GM18907 (cell line): Measurements from ENCODE around the gene NFIB.

ENCODE experiments used
- ATAC-seq: cut with Tn5 transposase; IDR thresholded peaks from one replicate; pipeline ENCODE4 v1.9.1; 2021; ENCODE audit warnings: mild to moderate bottlenecking, moderate library complexity; ENCODE audit not compliant: unreplicated experiment

NFIB gene

GRCh38 chr9:14307989-14308852 lies 5.7 kb downstream of the NFIB start:
- no peak for ATAC-seq

- no peak for ATAC-seq
These were observed 7.0 kb downstream of the NFIB start for GRCh38 chr9:14306672-14307660.

GRCh38 chr9:14306188-14306587 lies 7.8 kb downstream of the NFIB start:
- ATAC-seq, result no peak

- no peak for ATAC-seq
These were observed 9.7 kb downstream of the NFIB start for GRCh38 chr9:14304259-14304658.

DNA sequence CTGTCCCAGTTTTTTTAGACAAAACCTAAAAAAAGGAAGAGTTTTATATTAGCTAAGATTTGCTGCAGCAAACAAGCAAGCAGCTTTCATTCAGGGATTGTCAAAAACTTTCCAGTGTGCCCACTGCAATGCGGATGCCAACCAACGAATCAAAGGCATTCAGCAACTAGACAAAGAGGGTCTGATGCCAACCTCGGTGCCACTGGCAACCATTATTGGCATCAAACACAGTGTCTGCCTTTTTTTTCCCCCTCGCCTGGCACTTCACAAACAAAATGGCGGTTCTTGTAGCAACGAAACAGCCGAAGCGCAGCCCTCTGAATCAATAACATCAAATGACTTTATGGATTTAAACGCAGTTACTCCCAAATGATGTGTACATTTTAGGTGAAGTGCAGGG lies 10.4 kb downstream of the NFIB start:
- no peak for ATAC-seq

DNA sequence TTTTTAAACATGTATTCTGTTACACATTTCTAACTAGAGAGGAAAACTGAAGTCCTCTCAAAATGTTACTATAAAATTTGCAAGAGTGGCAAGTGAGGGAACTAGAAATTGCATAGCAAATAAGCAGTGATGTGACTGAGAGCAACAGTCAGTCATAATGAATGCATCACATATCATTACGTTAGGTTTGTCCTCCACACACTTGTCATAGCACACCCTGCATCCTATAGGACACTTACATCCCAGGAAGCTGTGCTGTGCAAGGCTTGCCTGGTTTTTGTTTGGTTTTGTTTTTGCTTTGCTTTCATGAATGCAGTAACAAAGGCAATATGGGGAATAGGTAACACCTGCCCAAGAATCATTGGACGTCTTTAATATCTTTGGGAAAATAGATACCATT lies 10.8 kb downstream of the NFIB start:
- no peak for ATAC-seq

DNA sequence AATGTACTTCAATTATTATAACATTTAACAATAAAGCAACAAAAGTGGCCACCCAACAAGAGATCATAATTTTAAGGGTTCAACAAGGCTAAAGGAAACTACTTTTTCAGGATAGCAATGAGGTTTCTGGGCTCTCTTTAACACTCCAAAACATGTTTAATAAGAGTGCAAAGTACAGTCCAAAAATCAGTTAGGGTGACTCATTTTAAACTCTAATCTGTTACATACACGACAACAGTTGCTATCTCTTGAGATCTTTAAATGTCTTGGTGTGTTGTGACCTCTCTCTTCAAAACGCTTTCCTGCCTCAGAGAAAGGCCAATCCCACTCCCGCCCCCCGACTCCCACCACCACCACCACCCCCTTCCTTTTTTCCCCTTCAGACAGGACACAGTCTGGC lies 11.5 kb downstream of the NFIB start:
- no peak for ATAC-seq

DNA sequence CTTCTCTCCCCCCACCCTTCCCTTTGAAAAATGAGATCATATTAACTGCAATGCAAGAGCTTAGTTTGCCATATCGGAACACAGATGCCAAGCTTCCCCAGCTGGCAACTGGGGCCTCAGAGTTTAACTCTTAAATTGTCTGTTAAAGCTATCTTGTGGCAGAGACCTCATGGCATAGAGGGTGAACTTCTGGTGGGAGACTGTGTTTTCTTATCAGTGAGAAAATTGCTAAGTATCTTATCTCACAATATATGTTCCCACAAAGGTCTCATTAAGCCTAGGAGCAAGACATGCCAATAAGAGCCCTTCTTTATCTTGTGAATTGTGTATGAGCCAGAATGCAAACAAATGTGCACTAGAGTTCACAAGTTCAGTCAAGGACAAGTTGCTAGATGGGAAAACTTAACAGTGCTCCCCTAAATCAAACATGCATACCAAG lies 12.3 kb downstream of the NFIB start:
- no peak for ATAC-seq

GRCh38 chr9:14301006-14301405 lies 12.9 kb downstream of the NFIB start:
- no peak for ATAC-seq

- no peak for ATAC-seq
These were observed 13.4 kb downstream of the NFIB start for GRCh38 chr9:14300588-14300987.

DNA sequence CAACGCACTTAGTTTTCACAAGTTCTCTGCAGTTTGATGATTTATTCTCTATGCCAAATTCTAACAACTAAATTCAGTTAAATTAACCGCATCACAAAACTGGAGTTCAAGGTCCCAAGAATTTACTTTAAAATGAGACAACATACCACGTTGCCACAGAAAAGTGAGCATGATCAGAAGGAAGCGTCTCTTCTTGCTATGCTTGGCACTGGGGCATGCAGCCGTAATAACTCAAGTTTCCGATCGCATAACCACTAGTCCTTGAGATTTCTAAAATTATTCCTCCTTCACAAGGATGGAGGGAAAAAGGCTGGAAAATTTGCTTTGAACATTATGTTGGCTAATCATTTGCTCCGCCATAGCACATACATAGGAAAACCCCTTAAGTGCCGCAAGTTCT lies 13.9 kb downstream of the NFIB start:
- no peak for ATAC-seq

DNA sequence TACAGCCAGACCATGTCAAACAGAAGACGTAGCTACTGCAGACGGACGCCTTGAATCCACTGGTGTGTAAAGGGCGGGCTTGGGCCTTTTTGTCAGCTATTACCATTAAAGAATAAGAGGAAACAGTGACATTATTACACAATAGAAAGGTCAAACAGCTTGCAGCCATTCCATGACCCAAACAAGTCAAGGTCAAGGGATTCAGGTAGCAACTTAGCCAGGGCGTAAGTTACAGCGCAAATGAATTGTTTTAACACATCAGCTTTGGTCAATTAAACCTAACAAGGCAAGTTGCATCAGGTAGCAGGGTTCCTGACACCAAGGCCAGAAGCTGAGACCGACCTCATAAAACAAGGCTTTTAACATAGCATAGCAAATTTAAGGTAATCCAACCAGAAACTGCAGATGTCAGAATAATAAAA lies 15.3 kb downstream of the NFIB start:
- no peak for ATAC-seq

GRCh38 chr9:14296495-14297113 lies 17.3 kb downstream of the NFIB start:
- ATAC-seq, result no peak

DNA sequence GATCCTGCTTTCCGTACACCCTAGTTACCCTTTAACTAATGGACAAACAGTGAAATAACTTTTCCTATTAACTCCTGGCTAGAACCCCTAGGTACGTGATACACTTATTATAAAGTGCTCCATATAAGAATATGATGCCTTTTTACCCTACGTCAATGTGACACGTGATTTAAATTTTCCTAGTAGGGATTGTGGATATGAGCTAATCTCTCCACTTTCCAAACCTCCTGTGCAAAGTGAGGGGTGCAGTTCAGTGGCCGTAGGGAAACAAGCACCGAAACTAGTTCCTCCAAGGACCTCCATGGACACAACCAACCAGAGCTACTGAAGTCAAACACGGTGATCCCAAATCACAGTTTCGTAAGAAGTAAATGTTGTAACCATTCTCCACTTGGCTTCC lies 19.3 kb downstream of the NFIB start:
- ATAC-seq, result no peak

- ATAC-seq, result no peak
These were observed 20.1 kb downstream of the NFIB start for GRCh38 chr9:14293801-14294200.

GRCh38 chr9:14292181-14292739 lies 21.7 kb downstream of the NFIB start:
- no peak for ATAC-seq

DNA sequence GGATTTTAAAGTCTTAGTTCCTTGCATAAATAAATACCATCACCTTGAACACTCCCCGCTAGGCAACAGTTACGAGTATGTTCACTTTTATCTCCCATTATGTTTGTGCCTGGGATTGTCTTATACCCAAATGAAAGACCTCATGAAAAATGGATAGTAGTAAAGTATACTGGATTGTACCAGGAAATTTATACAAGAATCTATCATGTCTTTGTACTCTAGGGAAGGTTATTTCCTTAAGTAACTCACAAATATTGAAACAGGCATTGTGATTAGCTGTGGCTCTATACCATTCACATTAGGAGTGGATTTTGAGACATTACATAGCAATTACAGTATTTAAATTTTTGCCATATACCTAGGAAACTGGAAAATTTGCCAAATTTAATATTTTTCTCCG lies 24.0 kb downstream of the NFIB start:
- no peak for ATAC-seq

DNA sequence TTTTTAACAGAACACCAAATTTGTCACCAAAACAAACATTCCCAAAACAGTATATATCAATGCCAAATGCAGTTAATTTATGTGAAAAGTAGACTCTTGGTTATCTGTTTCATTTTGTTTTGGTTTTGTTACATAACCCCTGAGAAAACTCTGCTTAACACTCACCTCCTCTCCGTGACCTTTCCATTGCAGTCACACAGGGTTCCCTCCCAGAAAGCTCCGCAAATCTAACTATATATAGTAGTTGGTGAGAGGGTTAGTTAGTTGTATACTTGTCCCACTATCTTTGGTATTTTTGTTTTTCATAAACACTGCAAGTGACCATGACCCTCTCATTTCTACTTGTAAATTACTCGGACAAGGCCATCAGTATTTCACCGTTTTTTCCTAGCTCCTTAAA lies 25.5 kb downstream of the NFIB start:
- no peak for ATAC-seq

DNA sequence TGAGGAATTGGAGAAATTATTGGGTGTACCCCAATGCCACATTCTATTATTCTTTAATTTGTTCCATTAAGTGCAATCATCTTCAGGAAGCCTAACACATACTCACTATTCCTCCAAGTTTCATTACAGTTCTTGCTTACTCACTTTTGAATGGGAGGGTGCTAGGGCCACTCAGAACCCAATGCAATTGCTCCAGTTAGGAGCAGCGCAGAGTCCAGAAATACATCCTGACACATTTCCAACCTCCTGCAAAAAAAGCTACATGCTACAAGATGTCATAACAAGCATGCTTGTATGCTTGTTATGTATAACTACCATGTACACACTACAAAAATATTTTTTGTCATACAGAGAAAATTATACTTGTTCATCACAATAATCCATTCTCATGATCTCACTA lies 27.8 kb downstream of the NFIB start:
- ATAC-seq, result no peak

DNA sequence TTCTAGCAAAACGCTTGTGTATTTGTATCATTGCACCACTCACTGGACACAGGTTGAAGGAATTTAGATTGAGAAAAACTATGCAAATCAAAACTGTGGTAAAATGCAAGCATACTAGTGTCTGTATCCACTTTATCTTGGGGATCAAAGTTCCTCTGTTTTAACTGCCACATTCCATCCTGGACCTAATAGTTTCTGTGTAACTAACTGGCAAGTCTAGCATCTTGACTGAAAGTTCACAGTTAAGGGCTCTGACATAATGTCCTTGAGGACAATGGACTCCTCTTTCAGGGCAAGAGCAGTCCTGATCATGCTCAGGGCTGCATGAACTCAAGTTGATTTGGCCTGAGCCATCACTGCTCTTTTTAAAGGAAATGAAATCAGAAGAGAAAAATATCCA lies 30.7 kb downstream of the NFIB start:
- no peak for ATAC-seq

GRCh38 chr9:14281876-14282275 lies 32.1 kb downstream of the NFIB start:
- ATAC-seq, result no peak
